H9 (cell line): ENCODE measurements around the gene SPATA2. TPM values are rescaled to one million over a fixed set of nuclear protein-coding genes. Genes with fewer than 3 reads are reported as not detected.

Experiments
- DNase-seq: peaks from one replicate; pipeline ENCODE4 v3.0.0-alpha.2; 2017
- H2AFZ ChIP-seq: one replicate; pipeline ENCODE4 v1.6.1; 2013; ENCODE audit warnings: mild to moderate bottlenecking, low read length, control low read depth, moderate library complexity
- H2AK5ac ChIP-seq: 2 replicates; pipeline ENCODE4 v1.6.1; 2013; ENCODE audit warnings: low read length, control low read depth, mixed read lengths; ENCODE audit not compliant: insufficient read length
- H2BK120ac ChIP-seq: one replicate; pipeline ENCODE4 v1.6.1; 2013; ENCODE audit warnings: low read depth, mild to moderate bottlenecking, low read length, control low read depth, inconsistent platforms; ENCODE audit not compliant: poor library complexity, severe bottlenecking
- H2BK12ac ChIP-seq: 2 replicates; pipeline ENCODE4 v1.6.1; 2013; ENCODE audit warnings: low read length, control low read depth, mixed read lengths, low read depth; ENCODE audit not compliant: insufficient read length
- H2BK15ac ChIP-seq: 2 replicates; pipeline ENCODE4 v1.6.1; 2013; ENCODE audit warnings: low read depth, low read length, control low read depth
- H2BK20ac ChIP-seq: one replicate; pipeline ENCODE4 v1.6.1; 2013; ENCODE audit warnings: low read depth, mild to moderate bottlenecking, low read length, control low read depth, inconsistent platforms; ENCODE audit not compliant: poor library complexity, severe bottlenecking
- H2BK5ac ChIP-seq: 2 replicates; pipeline ENCODE4 v1.6.1; 2013; ENCODE audit warnings: low read length, control low read depth, mixed read lengths; ENCODE audit not compliant: insufficient read length
- H3K14ac ChIP-seq: 2 replicates; pipeline ENCODE4 v1.6.1; 2013; ENCODE audit warnings: low read length, control low read depth; ENCODE audit not compliant: insufficient read depth
- H3K18ac ChIP-seq: 2 replicates; pipeline ENCODE4 v1.6.1; 2013; ENCODE audit warnings: low read depth, mild to moderate bottlenecking, mixed read lengths, low read length, control low read depth; ENCODE audit not compliant: insufficient read length
- H3K23ac ChIP-seq: 2 replicates; pipeline ENCODE4 v1.6.1; 2013; ENCODE audit warnings: low read length, control low read depth, mixed read lengths, low read depth; ENCODE audit not compliant: insufficient read length
- H3K23me2 ChIP-seq: 2 replicates; pipeline ENCODE4 v1.6.1; 2013; ENCODE audit warnings: low read depth, mild to moderate bottlenecking, mixed read lengths, low read length, control low read depth; ENCODE audit not compliant: insufficient read length, poor library complexity, severe bottlenecking
- H3K27ac ChIP-seq: 2 replicates; pipeline ENCODE4 v1.5.1; 2013; ENCODE audit warnings: low read length, control low read depth, mixed read lengths, low read depth; ENCODE audit not compliant: insufficient read length
- H3K27me3 ChIP-seq: 2 replicates; pipeline ENCODE4 v1.6.1; 2013; ENCODE audit warnings: low read length, control low read depth, inconsistent platforms; ENCODE audit not compliant: insufficient read depth
- H3K4ac ChIP-seq: 2 replicates; pipeline ENCODE4 v1.6.1; 2013; ENCODE audit warnings: low read depth, mild to moderate bottlenecking, control low read depth, inconsistent platforms, low read length, moderate library complexity
- H3K4me1 ChIP-seq: 2 replicates; pipeline ENCODE4 v1.6.1; 2013; ENCODE audit warnings: low read length, control low read depth, inconsistent platforms; ENCODE audit not compliant: insufficient read depth
- H3K4me2 ChIP-seq: 2 replicates; pipeline ENCODE4 v1.6.1; 2013; ENCODE audit warnings: low read length, control low read depth, mixed read lengths; ENCODE audit not compliant: insufficient read length, insufficient read depth
- H3K56ac ChIP-seq: 2 replicates; pipeline ENCODE4 v1.6.1; 2013; ENCODE audit warnings: low read depth, mild to moderate bottlenecking, mixed read lengths, low read length, control low read depth; ENCODE audit not compliant: insufficient read length
- H3K79me1 ChIP-seq: 2 replicates; pipeline ENCODE4 v1.6.1; 2013; ENCODE audit warnings: low read depth, mild to moderate bottlenecking, moderate library complexity, low read length, control low read depth, inconsistent platforms; ENCODE audit not compliant: insufficient read depth, poor library complexity, severe bottlenecking
- H3K79me2 ChIP-seq: 2 replicates; pipeline ENCODE4 v1.6.1; 2013; ENCODE audit warnings: low read length, control low read depth, inconsistent platforms; ENCODE audit not compliant: insufficient read depth
- H3K9ac ChIP-seq: 2 replicates; pipeline ENCODE4 v1.6.1; 2013; ENCODE audit warnings: low read length, control low read depth, mixed read lengths; ENCODE audit not compliant: insufficient read length; ENCODE audit errors: extremely low read depth
- H3K9me3 ChIP-seq: one replicate; pipeline ENCODE4 v1.6.1; 2013; ENCODE audit warnings: low read depth, low read length, inconsistent platforms; ENCODE audit not compliant: control insufficient read depth
- H3T11ph ChIP-seq: one replicate; pipeline ENCODE4 v1.6.1; 2013; ENCODE audit warnings: mild to moderate bottlenecking, low read length, control low read depth, inconsistent platforms
- H4K20me1 ChIP-seq: one replicate; pipeline ENCODE4 v1.6.1; 2013; ENCODE audit not compliant: control insufficient read depth, insufficient read length, insufficient read depth
- H4K5ac ChIP-seq: 2 replicates; pipeline ENCODE4 v1.6.1; 2013; ENCODE audit warnings: low read depth, mild to moderate bottlenecking, mixed read lengths, low read length, control low read depth; ENCODE audit not compliant: insufficient read length
- H4K8ac ChIP-seq: replicated peaks from 2 replicates; pipeline ENCODE4 v1.6.1; 2013; ENCODE audit warnings: low read length, control low read depth, mixed read lengths, low read depth; ENCODE audit not compliant: insufficient read length
- H4K91ac ChIP-seq: 2 replicates; pipeline ENCODE4 v1.6.1; 2013; ENCODE audit warnings: low read depth, mild to moderate bottlenecking, moderate library complexity, mixed read lengths, low read length, control low read depth; ENCODE audit not compliant: insufficient read length
- H3K27ac Mint-ChIP-seq, 3 experiments: 2 replicates in 2 of 3; 3 replicates in 1 of 3; pipeline ENCODE4 v1.8.0; 2020 to 2021; ENCODE audit warnings: mixed read lengths in 3 of 3, mild to moderate bottlenecking in 1 of 3, moderate library complexity in 1 of 3
- H3K27me3 Mint-ChIP-seq: 2 replicates; pipeline ENCODE4 v1.8.0; 2021; ENCODE audit warnings: low read depth, mild to moderate bottlenecking, moderate library complexity, mixed read lengths
- H3K36me3 Mint-ChIP-seq, 3 experiments: 2 replicates in 2 of 3; 3 replicates in 1 of 3; pipeline ENCODE4 v1.8.0; 2020 to 2021; ENCODE audit warnings: low read depth in 3 of 3, mixed read lengths in 3 of 3; ENCODE audit not compliant: insufficient read depth in 1 of 3
- H3K4me1 Mint-ChIP-seq, 2 experiments: 2 replicates each; pipeline ENCODE4 v1.8.0; 2020; ENCODE audit warnings: mixed read lengths in 2 of 2
- H3K4me3 Mint-ChIP-seq, 2 experiments: 2 replicates in 1 of 2; 3 replicates in 1 of 2; pipeline ENCODE4 v1.8.0; 2020 to 2021; ENCODE audit warnings: mild to moderate bottlenecking in 2 of 2, mixed read lengths in 2 of 2, moderate library complexity in 1 of 2
- H3K9me3 Mint-ChIP-seq, 2 experiments: 2 replicates in 1 of 2; 3 replicates in 1 of 2; pipeline ENCODE4 v1.8.0; 2020; ENCODE audit warnings: mild to moderate bottlenecking in 2 of 2, mixed read lengths in 2 of 2, moderate library complexity in 1 of 2
- CTCF ChIP-seq: fragments of 200-600 bp; sonication (generic); conservative IDR thresholded peaks from 3 replicates; pipeline ENCODE4 v1.8.0; 2021; ENCODE audit warnings: antibody characterized with exemption, mild to moderate bottlenecking
- WGBS: extraction: QIAGEN DNeasy Blood & Tissue Kit; methylation state at CpG from one replicate; pipeline ENCODE4 v1.1.7; 2013; ENCODE audit warnings: missing lambda C conversion rate, low lambda C conversion rate, mixed read lengths; ENCODE audit not compliant: insufficient read length; ENCODE audit errors: extremely low coverage; 5-methylcytosine and 5-hydroxymethylcytosine counted together
- total RNA-seq: library from RNA; stranded (reverse); gene quantifications from 2 replicates; pipeline ENCODE4 v1.2.1, GENCODE V29; 2021

Gene SPATA2
- total RNA-seq, 1 experiment from 2014 or later = 9.6 TPM

DNA sequence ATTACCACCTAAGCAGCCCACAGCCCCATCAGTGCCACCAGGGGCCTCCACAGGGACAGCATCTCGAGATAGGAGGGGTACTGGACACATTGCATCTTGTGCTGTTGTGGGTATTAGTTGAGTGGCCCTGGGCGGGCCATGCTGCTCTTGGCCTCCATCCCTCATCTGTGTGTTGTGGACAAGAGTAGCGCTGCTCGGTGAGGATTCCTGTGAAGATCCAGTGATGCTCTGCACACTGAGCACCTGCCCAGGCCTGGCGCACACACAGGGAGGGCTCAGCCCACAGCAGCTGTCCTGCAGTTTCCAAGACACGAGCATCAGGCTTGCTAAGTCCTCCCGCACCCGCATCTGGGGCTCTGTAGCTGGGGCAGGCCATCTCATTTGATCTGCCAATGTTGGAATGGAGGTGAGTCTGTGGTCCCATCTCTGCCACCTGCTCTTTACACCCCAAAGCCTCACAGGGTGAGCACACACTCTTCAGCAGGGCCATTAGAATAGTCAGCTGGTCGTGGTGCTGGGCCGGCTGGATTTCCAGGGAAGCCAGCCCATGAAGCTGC is 32.0 kb downstream of the SPATA2 start:
- Histone ChIP-seq H3K4me2 (no peak overlapping the region), H3K14ac (no peak overlapping the region; the same call in 1 of the 2 replicates)

More for the DNA sequence above, 32.0 kb downstream of the SPATA2 start:
- Histone ChIP-seq H4K91ac (no peak overlapping the region), H3K27ac (no peak overlapping the region), H4K20me1 (no peaks in the 10 kb centered on the region), H2AFZ (no peak overlapping the region), H3K27me3 (no peaks in the 10 kb centered on the region), H4K5ac (no peak overlapping the region), H2BK20ac (no peak overlapping the region), H4K8ac (no peak overlapping the region), H2BK15ac (no peak overlapping the region), H2BK12ac (no peak overlapping the region), H3K18ac (no peak overlapping the region), H3K9me3 (no peaks in the 10 kb centered on the region), H3T11ph (no peak overlapping the region), H3K4ac (no peak overlapping the region), H3K56ac (no peak overlapping the region), H3K23ac (no peak overlapping the region), H2BK120ac (no peak overlapping the region), H2AK5ac (no peak overlapping the region), H3K23me2 (no peaks in the 10 kb centered on the region), H3K4me1 (no peaks in the 10 kb centered on the region), H2BK5ac (no peak overlapping the region), H3K79me2 (no peaks in the 10 kb centered on the region), H3K9ac (no peak overlapping the region), H3K79me1 (no peaks in the 10 kb centered on the region)
- peaks cover 8 to 15% of the 10 kb centered on the region in 2 experiments for H3K4me1 Mint-ChIP-seq
- no peaks in the 10 kb centered on the region for H3K27me3 Mint-ChIP-seq
- peaks cover 3 to 23% (median 20%) of the 10 kb centered on the region in 3 experiments; a peak in 6 of 7 replicates for H3K36me3 Mint-ChIP-seq
- WGBS = no CpG with 5 or more reads among the region's 10 CpGs
- H3K9me3 Mint-ChIP-seq = no peaks in the 10 kb centered on the region
- H3K4me3 Mint-ChIP-seq = no peak overlapping the region
- no peak for DNase-seq
- H3K27ac Mint-ChIP-seq = no peak overlapping the region; a peak in 1 of 7 replicates
- TF ChIP-seq CTCF = no peak
